Ishikawa (cell line): ENCODE data around the gene SPOCK1.

Experiments used
- CEBPB ChIP-seq: IDR thresholded peaks from 2 replicates; pipeline ENCODE4 v1.6.1; 2012
- CREB1 ChIP-seq: IDR thresholded peaks from 2 replicates; pipeline ENCODE4 v1.6.1; 2012; ENCODE audit warnings: low read depth
- EGR1 ChIP-seq: IDR thresholded peaks from 2 replicates; pipeline ENCODE4 v1.6.1; 2012
- EP300 ChIP-seq: IDR thresholded peaks from 2 replicates; pipeline ENCODE4 v1.6.1; 2012; ENCODE audit warnings: borderline replicate concordance
- MAX ChIP-seq: IDR thresholded peaks from 2 replicates; pipeline ENCODE4 v1.6.1; 2012
- RAD21 ChIP-seq: IDR thresholded peaks from 2 replicates; pipeline ENCODE4 v1.6.1; 2012; ENCODE audit warnings: low read depth
- REST ChIP-seq: IDR thresholded peaks from 2 replicates; pipeline ENCODE4 v1.6.1; 2012; ENCODE audit warnings: low read depth, mild to moderate bottlenecking
- TAF1 ChIP-seq: IDR thresholded peaks from 2 replicates; pipeline ENCODE4 v1.6.1; 2012; ENCODE audit warnings: low read depth, mild to moderate bottlenecking
- TCF12 ChIP-seq: IDR thresholded peaks from 2 replicates; pipeline ENCODE4 v1.6.1; 2012; ENCODE audit warnings: low read depth
- TEAD4 ChIP-seq: IDR thresholded peaks from 2 replicates; pipeline ENCODE4 v1.6.1; 2012
- YY1 ChIP-seq: IDR thresholded peaks from 2 replicates; pipeline ENCODE4 v1.6.1; 2012; ENCODE audit warnings: low read depth
- TF ChIP-seq, protein P1 (sequence below): IDR thresholded peaks from 2 replicates; pipeline ENCODE4 v1.6.1; 2012

DNA sequence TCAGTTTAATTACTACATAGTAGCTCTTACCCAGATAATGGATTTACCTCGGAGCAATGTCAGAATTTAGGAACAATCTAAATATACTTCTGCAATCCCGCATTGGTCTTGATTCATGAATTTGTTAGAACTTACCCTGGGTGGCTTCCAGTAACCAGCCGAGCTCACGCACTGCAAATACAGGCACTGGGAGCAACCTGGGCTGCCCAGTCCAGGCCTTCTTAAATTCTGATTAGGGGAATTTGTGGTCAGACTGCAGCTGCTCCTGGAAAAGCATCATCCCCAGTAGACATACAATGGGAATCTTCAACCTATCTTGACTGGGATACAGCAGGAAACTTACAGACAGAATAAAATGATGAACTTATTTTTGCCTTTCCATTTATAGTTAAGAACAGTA, 270.3 kb downstream of the SPOCK1 start:
- TF ChIP-seq EGR1 (no peak), CEBPB (no peak), CREB1 (no peak), TAF1 (no peak), MAX (no peak), EP300 (no peak), YY1 (no peak), TEAD4 (no peak), TCF12 (no peak), RAD21 (no peak), REST (no peak)
- TF ChIP-seq, protein P1, sequence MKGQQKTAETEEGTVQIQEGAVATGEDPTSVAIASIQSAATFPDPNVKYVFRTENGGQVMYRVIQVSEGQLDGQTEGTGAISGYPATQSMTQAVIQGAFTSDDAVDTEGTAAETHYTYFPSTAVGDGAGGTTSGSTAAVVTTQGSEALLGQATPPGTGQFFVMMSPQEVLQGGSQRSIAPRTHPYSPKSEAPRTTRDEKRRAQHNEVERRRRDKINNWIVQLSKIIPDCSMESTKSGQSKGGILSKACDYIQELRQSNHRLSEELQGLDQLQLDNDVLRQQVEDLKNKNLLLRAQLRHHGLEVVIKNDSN = no peak
